ENCODE measurements around the gene TEPSIN. TPM values are rescaled to one million over a fixed set of nuclear protein-coding genes. Genes with fewer than 3 reads are reported as not detected.
A peak's percentile ranks its signal among the peaks of the same experiment; 100 is the strongest.

TEPSIN gene
- total and polyA plus RNA-seq, 2 of the 13 experiments (the other 11 are each of a cell fraction or from before 2014, with no cell fraction given) = 16.1 to 18.8 TPM

DNA sequence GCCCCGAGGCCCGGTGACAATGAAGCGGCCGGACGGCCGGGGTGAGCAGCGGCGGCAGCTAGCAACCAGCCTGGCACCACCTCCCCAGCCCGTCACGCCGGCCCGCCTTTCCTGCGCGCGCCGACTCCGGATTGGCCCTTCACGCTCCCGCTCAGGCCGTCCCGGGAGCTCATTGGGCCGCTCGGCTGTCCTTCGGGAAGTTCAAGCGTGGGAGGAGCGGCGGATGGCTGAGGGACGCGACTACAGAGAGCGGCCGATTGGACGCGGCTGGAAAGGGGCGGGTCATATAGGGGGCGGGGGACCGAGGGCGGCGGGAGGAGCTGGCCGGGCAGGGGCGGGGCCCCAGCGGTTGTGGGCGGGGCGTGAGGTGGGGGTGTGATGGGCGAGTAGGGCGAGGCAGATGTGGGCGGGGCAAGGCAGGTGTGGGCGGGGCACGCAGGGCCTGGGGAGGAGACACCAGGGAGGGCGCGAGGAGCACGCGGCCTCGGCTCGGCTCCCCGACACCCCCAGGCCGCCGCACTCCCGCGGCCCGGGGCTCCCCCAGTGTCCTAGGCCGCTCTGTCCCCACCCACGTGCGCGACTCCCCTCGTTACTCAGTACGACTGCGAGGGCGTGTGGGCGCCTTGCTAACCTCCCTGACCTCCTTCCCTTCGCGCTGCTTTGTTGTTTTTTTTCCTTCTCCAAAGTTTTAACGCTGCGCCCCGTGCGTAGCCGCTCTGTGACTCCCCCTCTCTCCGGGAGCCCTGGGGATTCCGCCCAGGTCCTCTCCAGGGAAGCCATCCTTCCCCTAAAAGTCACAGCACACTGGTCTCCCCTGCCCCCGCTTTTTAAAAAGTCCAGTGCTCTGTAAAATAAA is 15.7 kb downstream of the TEPSIN start, which contains the start of gene CEP131 (continued):
- TF ChIP-seq, protein P1, sequence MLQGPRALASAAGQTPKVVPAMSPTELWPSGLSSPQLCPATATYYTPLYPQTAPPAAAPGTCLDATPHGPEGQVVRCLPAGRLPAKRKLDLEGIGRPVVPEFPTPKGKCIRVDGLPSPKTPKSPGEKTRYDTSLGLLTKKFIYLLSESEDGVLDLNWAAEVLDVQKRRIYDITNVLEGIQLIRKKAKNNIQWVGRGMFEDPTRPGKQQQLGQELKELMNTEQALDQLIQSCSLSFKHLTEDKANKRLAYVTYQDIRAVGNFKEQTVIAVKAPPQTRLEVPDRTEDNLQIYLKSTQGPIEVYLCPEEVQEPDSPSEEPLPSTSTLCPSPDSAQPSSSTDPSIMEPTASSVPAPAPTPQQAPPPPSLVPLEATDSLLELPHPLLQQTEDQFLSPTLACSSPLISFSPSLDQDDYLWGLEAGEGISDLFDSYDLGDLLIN (CRISPR knock-in tag; IDR thresholded peaks at IDR 0.05; ENCODE audit: borderline replicate concordance) = peak; percentile 53; the same call in 1 of the 2 replicates
- TF ChIP-seq HCFC1 (IDR thresholded peaks at IDR 0.05; ENCODE audit: low read depth, low read length) = no peak; the same call in 1 of the 2 replicates
- TF ChIP-seq ZNF784 (CRISPR knock-in tag; IDR thresholded peaks at IDR 0.05; ENCODE audit: borderline replicate concordance) = peak; percentile 53; the same call in 1 of the 2 replicates
- TF ChIP-seq, protein P2, sequence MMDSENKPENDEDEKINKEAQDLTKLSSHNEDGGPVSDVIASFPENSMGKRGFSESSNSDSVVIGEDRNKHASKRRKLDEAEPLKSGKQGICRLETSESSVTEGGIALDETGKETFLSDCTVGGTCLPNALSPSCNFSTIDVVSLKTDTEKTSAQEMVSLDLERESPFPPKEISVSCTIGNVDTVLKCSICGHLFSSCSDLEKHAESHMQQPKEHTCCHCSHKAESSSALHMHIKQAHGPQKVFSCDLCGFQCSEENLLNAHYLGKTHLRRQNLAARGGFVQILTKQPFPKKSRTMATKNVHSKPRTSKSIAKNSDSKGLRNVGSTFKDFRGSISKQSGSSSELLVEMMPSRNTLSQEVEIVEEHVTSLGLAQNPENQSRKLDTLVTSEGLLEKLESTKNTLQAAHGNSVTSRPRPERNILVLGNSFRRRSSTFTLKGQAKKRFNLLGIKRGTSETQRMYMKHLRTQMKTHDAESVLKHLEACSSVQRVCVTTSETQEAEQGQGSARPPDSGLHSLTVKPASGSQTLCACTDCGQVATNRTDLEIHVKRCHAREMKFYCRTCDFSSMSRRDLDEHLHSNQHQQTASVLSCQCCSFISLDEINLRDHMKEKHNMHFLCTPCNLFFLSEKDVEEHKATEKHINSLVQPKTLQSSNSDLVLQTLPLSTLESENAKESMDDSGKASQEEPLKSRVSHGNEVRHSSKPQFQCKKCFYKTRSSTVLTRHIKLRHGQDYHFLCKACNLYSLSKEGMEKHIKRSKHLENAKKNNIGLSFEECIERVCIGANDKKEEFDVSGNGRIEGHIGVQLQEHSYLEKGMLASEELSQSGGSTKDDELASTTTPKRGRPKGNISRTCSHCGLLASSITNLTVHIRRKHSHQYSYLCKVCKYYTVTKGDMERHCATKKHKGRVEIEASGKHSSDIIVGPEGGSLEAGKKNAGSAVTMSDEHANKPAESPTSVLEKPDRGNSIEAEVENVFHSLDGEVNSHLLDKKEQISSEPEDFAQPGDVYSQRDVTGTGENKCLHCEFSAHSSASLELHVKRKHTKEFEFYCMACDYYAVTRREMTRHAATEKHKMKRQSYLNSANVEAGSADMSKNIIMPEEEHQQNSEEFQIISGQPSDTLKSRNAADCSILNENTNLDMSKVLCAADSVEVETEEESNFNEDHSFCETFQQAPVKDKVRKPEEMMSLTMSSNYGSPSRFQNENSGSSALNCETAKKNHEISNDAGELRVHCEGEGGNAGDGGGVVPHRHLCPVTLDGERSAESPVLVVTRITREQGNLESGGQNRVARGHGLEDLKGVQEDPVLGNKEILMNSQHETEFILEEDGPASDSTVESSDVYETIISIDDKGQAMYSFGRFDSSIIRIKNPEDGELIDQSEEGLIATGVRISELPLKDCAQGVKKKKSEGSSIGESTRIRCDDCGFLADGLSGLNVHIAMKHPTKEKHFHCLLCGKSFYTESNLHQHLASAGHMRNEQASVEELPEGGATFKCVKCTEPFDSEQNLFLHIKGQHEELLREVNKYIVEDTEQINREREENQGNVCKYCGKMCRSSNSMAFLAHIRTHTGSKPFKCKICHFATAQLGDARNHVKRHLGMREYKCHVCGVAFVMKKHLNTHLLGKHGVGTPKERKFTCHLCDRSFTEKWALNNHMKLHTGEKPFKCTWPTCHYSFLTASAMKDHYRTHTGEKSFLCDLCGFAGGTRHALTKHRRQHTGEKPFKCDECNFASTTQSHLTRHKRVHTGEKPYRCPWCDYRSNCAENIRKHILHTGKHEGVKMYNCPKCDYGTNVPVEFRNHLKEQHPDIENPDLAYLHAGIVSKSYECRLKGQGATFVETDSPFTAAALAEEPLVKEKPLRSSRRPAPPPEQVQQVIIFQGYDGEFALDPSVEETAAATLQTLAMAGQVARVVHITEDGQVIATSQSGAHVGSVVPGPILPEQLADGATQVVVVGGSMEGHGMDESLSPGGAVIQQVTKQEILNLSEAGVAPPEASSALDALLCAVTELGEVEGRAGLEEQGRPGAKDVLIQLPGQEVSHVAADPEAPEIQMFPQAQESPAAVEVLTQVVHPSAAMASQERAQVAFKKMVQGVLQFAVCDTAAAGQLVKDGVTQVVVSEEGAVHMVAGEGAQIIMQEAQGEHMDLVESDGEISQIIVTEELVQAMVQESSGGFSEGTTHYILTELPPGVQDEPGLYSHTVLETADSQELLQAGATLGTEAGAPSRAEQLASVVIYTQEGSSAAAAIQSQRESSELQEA (CRISPR knock-in tag; IDR thresholded peaks at IDR 0.05; ENCODE audit: not compliant biosample characterization) = no peak
- peak; percentile 97 for TF ChIP-seq E2F1 (CRISPR knock-in tag; IDR thresholded peaks at IDR 0.05)
- TF ChIP-seq, protein P3, sequence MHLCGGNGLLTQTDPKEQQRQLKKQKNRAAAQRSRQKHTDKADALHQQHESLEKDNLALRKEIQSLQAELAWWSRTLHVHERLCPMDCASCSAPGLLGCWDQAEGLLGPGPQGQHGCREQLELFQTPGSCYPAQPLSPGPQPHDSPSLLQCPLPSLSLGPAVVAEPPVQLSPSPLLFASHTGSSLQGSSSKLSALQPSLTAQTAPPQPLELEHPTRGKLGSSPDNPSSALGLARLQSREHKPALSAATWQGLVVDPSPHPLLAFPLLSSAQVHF (CRISPR knock-in tag; IDR thresholded peaks at IDR 0.05) = no peak; the same call in none of the 2 replicates
- no peak for TF ChIP-seq SOX13 (IDR thresholded peaks at IDR 0.05)
- TF ChIP-seq SOX13 (CRISPR knock-in tag; conservative IDR thresholded peaks at IDR 0.05 in 1 of 2, IDR thresholded peaks at IDR 0.05 in 1 of 2) = no peak
- TF ChIP-seq, protein P4, sequence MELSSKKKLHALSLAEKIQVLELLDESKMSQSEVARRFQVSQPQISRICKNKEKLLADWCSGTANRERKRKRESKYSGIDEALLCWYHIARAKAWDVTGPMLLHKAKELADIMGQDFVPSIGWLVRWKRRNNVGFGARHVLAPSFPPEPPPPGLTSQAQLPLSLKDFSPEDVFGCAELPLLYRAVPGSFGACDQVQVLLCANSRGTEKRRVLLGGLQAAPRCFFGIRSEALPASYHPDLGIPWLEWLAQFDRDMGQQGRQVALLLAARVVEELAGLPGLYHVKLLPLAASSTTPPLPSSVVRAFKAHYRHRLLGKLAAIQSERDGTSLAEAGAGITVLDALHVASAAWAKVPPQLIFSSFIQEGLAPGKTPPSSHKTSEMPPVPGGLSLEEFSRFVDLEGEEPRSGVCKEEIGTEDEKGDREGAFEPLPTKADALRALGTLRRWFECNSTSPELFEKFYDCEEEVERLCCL (CRISPR knock-in tag; IDR thresholded peaks at IDR 0.05; ENCODE audit: borderline replicate concordance) = peak; percentile 85; the same call in 1 of the 2 replicates
- peak; percentile 85; the same call in 1 of the 2 replicates for TF ChIP-seq ZNF607 (CRISPR knock-in tag; IDR thresholded peaks at IDR 0.05; ENCODE audit: borderline replicate concordance)
